Activated T-cell treated with anti-CD3 and anti-CD28 coated beads, Interleukin-2, amount 50 U/mL, for 4 hours (primary cell): ENCODE measurements around the gene FAM200C. TPM values are rescaled to one million over a fixed set of nuclear protein-coding genes. Genes with fewer than 3 reads are reported as not detected.

Experiments
- ATAC-seq, 2 donors: fragments of 200-7000 bp; cut with Tn5 transposase; one replicate each; pipeline ENCODE4 v1.10.0; 2021
- DNase-seq: peaks from one replicate; pipeline ENCODE4 v3.0.0-alpha.2; 2020
- H3K27me3 Mint-ChIP-seq: one replicate; pipeline ENCODE4 v1.8.0; 2021; ENCODE audit warnings: low read depth, mixed read lengths
- H3K36me3 Mint-ChIP-seq: one replicate; pipeline ENCODE4 v1.8.0; 2022; ENCODE audit warnings: mixed read lengths; ENCODE audit not compliant: insufficient read depth
- H3K4me1 Mint-ChIP-seq: one replicate; pipeline ENCODE4 v1.8.0; 2021; ENCODE audit warnings: low read depth, mixed read lengths
- H3K4me3 Mint-ChIP-seq: one replicate; pipeline ENCODE4 v1.8.0; 2021; ENCODE audit warnings: mild to moderate bottlenecking, moderate library complexity, mixed read lengths
- H3K9me3 Mint-ChIP-seq: one replicate; pipeline ENCODE4 v1.8.0; 2021; ENCODE audit warnings: mixed read lengths
- total RNA-seq, 3 donors: library from RNA; stranded (reverse); gene quantifications; one replicate each; pipeline ENCODE4 v1.2.1, GENCODE V29; 2021

The FAM200C gene
- total RNA-seq, 3 donors from 2014 or later = 0.38 to 0.43 (median 0.42) TPM

- no peak for ATAC-seq
- Mint-ChIP-seq H3K4me3 (no peak overlapping the region), H3K4me1 (no peaks in the 10 kb centered on the region), H3K9me3 (peaks cover 10% of the 10 kb centered on the region), H3K36me3 (no peaks in the 10 kb centered on the region), H3K27me3 (no peaks in the 10 kb centered on the region)
- no peak for DNase-seq
Observed at GRCh38 chr5:160387445-160387844, 12.4 kb downstream of the FAM200C start.

GRCh38 chr5:160385496-160385895, 14.4 kb downstream of the FAM200C start:
- peaks cover 10% of the 10 kb centered on the region for H3K9me3 Mint-ChIP-seq
- DNase-seq (no peak), ATAC-seq (no peak)
- no peaks in the 10 kb centered on the region for H3K36me3 Mint-ChIP-seq
- no peaks in the 10 kb centered on the region for H3K27me3 Mint-ChIP-seq
- H3K4me1 Mint-ChIP-seq = no peaks in the 10 kb centered on the region
- no peak overlapping the region for H3K4me3 Mint-ChIP-seq

GRCh38 chr5:160384681-160385080, 15.2 kb downstream of the FAM200C start:
- Mint-ChIP-seq H3K4me1 (no peaks in the 10 kb centered on the region), H3K36me3 (no peaks in the 10 kb centered on the region), H3K27me3 (no peaks in the 10 kb centered on the region), H3K4me3 (no peak overlapping the region), H3K9me3 (peaks cover 10% of the 10 kb centered on the region)
- DNase-seq (no peak), ATAC-seq (no peak)

GRCh38 chr5:160382346-160382745, 17.5 kb downstream of the FAM200C start:
- Mint-ChIP-seq H3K27me3 (peaks cover 6% of the 10 kb centered on the region), H3K9me3 (peaks cover under 1% of the 10 kb centered on the region), H3K4me1 (no peaks in the 10 kb centered on the region), H3K36me3 (no peaks in the 10 kb centered on the region), H3K4me3 (no peak overlapping the region)
- ATAC-seq (no peak), DNase-seq (no peak)

- Mint-ChIP-seq H3K4me3 (no peak overlapping the region), H3K36me3 (no peaks in the 10 kb centered on the region), H3K4me1 (no peaks in the 10 kb centered on the region), H3K9me3 (no peaks in the 10 kb centered on the region), H3K27me3 (peaks cover 20% of the 10 kb centered on the region)
- no peak for ATAC-seq
- no peak for DNase-seq
Observed at GRCh38 chr5:160380041-160380440, 19.8 kb downstream of the FAM200C start.

GRCh38 chr5:160379511-160379910, 20.3 kb downstream of the FAM200C start:
- Mint-ChIP-seq H3K27me3 (peaks cover 24% of the 10 kb centered on the region), H3K36me3 (no peaks in the 10 kb centered on the region), H3K4me1 (no peaks in the 10 kb centered on the region), H3K9me3 (no peaks in the 10 kb centered on the region), H3K4me3 (no peak overlapping the region)
- ATAC-seq (no peak), DNase-seq (no peak)

GRCh38 chr5:160378330-160378729, 21.5 kb downstream of the FAM200C start:
- Mint-ChIP-seq H3K36me3 (no peaks in the 10 kb centered on the region), H3K4me3 (no peak overlapping the region), H3K9me3 (no peaks in the 10 kb centered on the region), H3K4me1 (no peaks in the 10 kb centered on the region), H3K27me3 (peaks cover 27% of the 10 kb centered on the region)
- DNase-seq = no peak
- ATAC-seq = no peak

- no peak overlapping the region for H3K4me3 Mint-ChIP-seq
- H3K27me3 Mint-ChIP-seq = peaks cover 34% of the 10 kb centered on the region
- H3K36me3 Mint-ChIP-seq = no peaks in the 10 kb centered on the region
- no peaks in the 10 kb centered on the region for H3K9me3 Mint-ChIP-seq
- no peak for DNase-seq
- ATAC-seq = no peak
- H3K4me1 Mint-ChIP-seq = no peaks in the 10 kb centered on the region
Observed at GRCh38 chr5:160377651-160378050, 22.2 kb downstream of the FAM200C start.

- no peak for DNase-seq
- no peaks in the 10 kb centered on the region for H3K4me1 Mint-ChIP-seq
- H3K36me3 Mint-ChIP-seq = no peaks in the 10 kb centered on the region
- no peaks in the 10 kb centered on the region for H3K9me3 Mint-ChIP-seq
- no peak overlapping the region for H3K4me3 Mint-ChIP-seq
- no peak for ATAC-seq
- peaks cover 44% of the 10 kb centered on the region for H3K27me3 Mint-ChIP-seq
Observed at GRCh38 chr5:160376416-160376815, 23.4 kb downstream of the FAM200C start.

GRCh38 chr5:160375701-160376100, 24.2 kb downstream of the FAM200C start:
- Mint-ChIP-seq H3K36me3 (no peaks in the 10 kb centered on the region), H3K4me1 (peaks cover 1% of the 10 kb centered on the region), H3K27me3 (peaks cover 51% of the 10 kb centered on the region), H3K9me3 (no peaks in the 10 kb centered on the region), H3K4me3 (no peak overlapping the region)
- DNase-seq (no peak), ATAC-seq (no peak)

- ATAC-seq = no peak
- DNase-seq = no peak
- Mint-ChIP-seq H3K9me3 (no peaks in the 10 kb centered on the region), H3K4me3 (no peak overlapping the region), H3K36me3 (no peaks in the 10 kb centered on the region), H3K4me1 (peaks cover 1% of the 10 kb centered on the region), H3K27me3 (peaks cover 54% of the 10 kb centered on the region)
Observed at GRCh38 chr5:160375166-160375565, 24.7 kb downstream of the FAM200C start.

- H3K27me3 Mint-ChIP-seq = peaks cover 71% of the 10 kb centered on the region
Observed at GRCh38 chr5:160371294-160371693, 28.6 kb downstream of the FAM200C start.

GRCh38 chr5:160370713-160371034, 29.2 kb downstream of the FAM200C start:
- peak in 1 of 2 donors; percentile 11 for ATAC-seq
- DNase-seq = no peak
- H3K9me3 Mint-ChIP-seq = no peaks in the 10 kb centered on the region
- H3K27me3 Mint-ChIP-seq = peaks cover 67% of the 10 kb centered on the region
- no peak overlapping the region for H3K4me3 Mint-ChIP-seq
- H3K36me3 Mint-ChIP-seq = no peaks in the 10 kb centered on the region
- peaks cover 9% of the 10 kb centered on the region for H3K4me1 Mint-ChIP-seq

More at GRCh38 chr5:160371294-160371693, 28.6 kb downstream of the FAM200C start:
- DNase-seq = no peak
- peaks cover 9% of the 10 kb centered on the region for H3K4me1 Mint-ChIP-seq
- H3K36me3 Mint-ChIP-seq = no peaks in the 10 kb centered on the region
- H3K9me3 Mint-ChIP-seq = no peaks in the 10 kb centered on the region
- no peak for ATAC-seq
- peak overlapping the region; percentile 41 for H3K4me3 Mint-ChIP-seq

GRCh38 chr5:160369990-160370712, 29.7 kb downstream of the FAM200C start, which contains the start of gene C1QTNF2:
C1QTNF2 (minus strand) TSS chr5:160370626; CDS start chr5:160355011, 15,615 bp downstream.
- ATAC-seq = peak in 1 of 2 donors; percentile 54
- Mint-ChIP-seq H3K36me3 (no peaks in the 10 kb centered on the region), H3K4me1 (peaks cover 9% of the 10 kb centered on the region), H3K4me3 (peak within 1 kb of the TSS; percentile 47), H3K27me3 (peaks cover 64% of the 10 kb centered on the region), H3K9me3 (no peaks in the 10 kb centered on the region)
- no peak for DNase-seq

GRCh38 chr5:160367885-160368284, 32.0 kb downstream of the FAM200C start:
- ATAC-seq (no peak), DNase-seq (no peak)
- Mint-ChIP-seq H3K36me3 (no peaks in the 10 kb centered on the region), H3K4me1 (peaks cover 9% of the 10 kb centered on the region), H3K4me3 (no peak overlapping the region), H3K9me3 (no peaks in the 10 kb centered on the region), H3K27me3 (peaks cover 57% of the 10 kb centered on the region)
